ENCODE data around the gene PRPF31.
"Not testable (repeated sequence)": the region's sequence is repeated elsewhere in the genome, so short reads cannot be mapped to it uniquely, and the experiment has no call there.

PRPF31 gene

DNA sequence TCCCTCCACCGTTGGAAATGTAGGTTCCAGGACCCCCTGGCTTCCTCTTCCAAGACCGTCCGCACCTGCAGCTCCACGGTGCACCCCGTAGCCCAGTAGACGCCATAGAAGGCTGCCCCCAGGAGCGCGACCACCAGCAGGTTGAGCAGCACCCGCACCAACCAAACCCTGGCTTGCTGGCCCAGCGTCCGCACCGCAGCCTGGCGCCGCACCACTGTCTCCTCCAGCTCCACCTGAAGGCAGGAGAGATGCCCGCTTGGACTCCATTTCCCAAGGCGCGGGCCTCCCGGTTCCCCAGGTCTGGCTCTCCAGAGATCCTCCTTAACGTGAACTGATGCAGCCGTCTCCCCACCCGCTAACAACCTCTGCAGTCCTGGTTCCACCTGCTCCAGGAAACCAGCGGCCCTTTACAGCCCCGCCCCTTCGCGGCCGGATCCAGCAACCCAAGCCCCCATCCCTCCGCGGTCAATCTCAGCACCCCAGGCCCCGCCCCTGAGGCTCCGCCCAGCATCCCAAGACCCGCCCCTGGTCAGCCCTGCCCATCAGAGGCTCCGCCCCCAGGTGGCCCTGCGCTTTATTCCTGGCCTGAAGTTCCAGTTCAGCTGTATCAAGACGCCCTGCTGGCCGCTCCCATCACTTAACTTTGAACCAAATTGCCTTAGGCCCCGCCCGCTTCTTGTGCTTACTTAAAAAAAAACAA is 49.0 kb downstream of the PRPF31 start:
- no peak for DNase-seq (ENCODE audit: low spot score)

DNA sequence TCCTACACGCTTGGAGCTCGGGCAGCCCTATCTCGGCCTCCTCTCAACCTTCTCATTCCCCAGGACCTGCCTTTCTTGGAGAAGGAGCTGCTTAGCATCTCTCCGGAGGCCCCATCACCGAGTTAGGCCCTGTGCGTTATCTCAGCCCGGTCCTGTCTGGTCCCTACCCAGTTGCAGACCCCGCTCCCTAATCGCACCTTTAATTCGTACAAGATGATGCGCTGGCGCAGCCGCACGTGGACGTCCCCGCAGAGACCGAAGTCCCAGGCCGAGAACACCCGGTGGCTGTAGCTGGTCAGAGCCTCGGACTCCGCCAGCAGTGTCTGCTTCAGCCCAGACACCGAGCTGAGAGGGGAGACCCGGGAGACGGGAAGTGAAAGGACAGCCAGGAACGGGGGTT is 49.7 kb downstream of the PRPF31 start:
- no peak for DNase-seq (ENCODE audit: low spot score)

DNA sequence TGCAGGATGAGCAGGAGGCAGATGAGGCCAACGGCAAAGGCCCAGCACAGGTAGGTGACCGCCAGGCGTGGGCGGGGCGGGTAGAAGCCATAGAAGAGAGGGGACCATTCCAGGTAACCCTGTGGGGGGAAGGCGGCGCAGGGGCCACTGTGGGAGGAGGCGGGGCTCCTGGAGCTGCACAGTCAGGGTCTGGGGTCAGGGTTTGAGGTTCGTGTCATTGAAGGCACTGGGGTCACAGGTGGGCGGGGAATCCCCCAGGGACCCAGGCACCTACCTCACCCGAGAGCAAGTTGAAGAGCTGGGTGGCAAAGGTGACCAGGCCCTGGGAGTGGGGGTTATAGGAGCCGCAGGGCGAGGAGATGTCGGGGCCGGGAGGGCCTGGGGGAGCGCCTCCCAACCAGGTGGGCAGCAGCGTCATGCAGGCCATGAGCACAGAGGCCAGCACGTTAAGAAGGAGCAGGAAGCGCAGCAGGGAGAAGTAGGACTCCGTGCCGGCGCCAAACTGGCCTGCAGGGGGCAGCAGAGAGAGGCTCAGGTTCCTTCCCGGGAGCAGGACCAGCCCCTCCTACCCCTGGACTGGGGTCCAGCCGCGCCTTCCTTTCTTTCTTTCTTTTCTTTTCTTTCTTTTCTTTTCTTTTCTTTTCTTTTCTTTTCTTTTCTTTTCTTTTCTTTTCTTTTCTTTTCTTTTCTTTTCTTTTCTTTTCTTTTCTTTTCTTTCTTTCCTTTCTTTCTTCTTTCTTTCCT is 52.8 kb downstream of the PRPF31 start:
- DNase-seq (ENCODE audit: low spot score): peak; percentile 95

DNA sequence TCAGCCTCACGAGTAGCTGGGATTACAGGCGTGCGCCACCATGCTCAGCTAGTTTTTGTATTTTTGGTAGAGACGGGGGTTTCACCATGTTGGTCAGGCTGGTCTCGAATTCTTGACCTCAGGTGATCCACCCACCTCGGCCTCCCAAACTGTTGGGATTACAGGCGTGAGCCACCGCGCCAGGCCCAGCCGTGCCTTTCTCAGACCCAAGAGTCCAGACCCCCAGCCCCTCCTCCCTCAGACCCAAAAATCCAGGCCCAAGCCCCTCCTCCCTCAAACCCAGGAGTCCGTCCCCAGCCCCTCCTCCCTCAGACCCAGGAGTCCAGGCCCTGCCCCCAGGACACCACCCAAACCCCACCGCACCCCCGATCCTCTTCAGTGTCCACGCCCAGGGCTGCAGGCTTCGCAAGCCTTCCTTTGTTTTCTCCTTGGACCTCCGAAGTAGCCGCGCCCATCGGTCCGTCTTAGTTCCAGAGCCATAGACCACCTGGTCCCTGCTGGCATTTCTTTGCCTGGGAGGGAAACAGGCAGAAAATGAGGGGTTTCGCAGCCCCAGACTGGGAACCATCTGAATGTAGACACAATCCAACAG is 53.7 kb downstream of the PRPF31 start:
- no peak for DNase-seq (ENCODE audit: low spot score)

DNA sequence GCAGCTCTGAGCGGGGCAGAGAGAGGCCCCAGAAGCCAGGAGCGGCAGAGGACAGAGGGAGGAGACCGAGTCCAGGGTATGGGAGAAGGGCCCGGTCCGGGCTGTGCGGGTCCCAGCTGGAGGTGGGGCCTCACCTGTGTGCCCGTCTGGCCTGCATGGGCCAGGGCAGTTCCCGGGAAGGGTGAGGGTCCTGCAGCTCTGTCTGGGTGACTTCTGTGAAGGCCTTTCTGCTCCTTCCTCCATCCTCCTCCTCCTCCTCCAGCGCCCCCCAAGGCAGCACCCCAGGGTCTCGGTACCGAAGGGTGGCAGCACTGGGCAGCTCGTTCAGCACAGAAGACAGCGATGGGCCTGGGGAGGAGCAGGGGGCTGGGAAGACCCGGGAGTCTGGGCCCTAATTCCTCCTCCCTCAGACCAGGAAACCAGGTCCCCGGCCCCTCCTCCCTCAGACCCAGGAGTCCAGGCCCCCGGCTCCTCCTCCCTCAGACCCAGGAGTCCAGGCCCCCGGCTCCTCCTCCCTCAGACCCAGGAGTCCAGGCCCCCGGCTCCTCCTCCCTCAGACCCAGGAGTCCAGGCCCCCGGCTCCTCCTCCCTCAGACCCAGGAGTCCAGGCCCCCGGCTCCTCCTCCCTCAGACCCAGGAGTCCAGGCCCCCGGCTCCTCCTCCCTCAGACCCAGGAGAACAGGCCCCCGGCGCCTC is 56.3 kb downstream of the PRPF31 start:
- DNase-seq (ENCODE audit: low spot score): not testable (repeated sequence)

DNA sequence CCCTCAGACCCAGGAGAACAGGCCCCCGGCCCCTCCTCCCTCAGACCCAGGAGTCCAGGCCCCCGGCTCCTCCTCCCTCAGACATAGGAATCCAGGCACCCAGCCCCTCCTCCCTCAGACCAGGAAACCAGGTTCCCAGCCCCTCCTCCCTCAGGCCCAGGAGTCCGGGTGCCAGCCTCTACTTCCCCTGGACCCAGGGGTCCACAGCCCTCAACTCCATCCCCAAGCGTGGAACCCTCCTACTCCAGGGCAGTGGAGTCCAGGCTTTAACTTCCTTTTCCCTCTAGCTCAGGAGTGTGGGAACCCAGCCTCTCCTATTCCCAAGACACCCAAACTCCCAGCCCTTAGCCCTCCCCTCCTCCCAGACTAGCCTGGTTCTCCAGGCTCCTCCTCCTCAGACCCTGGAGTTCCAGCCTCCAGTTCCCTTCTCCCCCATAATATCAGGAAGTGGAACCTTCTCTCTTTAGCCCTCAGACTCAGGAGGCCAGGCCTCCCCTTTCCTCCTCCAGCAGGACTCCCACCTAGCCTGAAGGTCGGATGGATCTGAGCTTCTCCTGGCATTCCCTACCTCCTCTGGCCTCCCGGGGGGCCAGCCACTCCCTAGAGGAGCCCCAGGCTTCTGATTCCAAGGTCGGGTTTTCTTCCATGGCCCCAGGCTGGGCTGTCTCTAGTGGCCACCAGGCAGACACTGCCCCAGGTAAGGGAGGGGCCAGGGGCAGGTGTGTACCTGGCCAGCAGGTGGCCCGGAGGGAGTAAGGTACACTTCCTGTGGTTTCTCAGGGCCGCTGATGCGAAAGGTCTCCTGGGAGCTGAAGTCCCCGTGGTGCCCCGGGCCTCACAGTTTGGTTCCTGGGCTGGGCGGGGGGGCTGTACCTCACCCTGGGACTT is 57.2 kb downstream of the PRPF31 start, which contains the start of gene TMC4:
Gene TMC4 (minus strand): TSS at position 690 of the 888 bp plus-strand sequence. CDS start 43 bp downstream, at position 647.
- no peak for DNase-seq (ENCODE audit: low spot score)

DNA sequence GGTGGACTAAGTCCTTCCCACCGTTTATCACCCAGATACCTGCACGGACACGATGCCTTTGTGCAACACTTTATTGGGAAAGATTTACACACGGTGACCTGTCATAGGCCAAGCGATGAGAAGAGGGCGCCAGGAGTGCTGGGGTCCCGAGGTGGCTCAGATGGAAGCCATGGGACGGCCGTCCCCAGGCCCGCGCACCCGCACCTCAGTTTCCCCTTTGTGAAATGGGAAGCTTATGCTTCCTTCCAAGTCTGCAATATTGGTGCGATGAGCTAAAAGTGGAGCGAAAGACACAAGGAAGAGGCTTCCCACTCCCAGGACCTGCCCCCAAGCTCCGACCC is 57.8 kb downstream of the PRPF31 start:
- no peak for DNase-seq (ENCODE audit: low spot score)

DNA sequence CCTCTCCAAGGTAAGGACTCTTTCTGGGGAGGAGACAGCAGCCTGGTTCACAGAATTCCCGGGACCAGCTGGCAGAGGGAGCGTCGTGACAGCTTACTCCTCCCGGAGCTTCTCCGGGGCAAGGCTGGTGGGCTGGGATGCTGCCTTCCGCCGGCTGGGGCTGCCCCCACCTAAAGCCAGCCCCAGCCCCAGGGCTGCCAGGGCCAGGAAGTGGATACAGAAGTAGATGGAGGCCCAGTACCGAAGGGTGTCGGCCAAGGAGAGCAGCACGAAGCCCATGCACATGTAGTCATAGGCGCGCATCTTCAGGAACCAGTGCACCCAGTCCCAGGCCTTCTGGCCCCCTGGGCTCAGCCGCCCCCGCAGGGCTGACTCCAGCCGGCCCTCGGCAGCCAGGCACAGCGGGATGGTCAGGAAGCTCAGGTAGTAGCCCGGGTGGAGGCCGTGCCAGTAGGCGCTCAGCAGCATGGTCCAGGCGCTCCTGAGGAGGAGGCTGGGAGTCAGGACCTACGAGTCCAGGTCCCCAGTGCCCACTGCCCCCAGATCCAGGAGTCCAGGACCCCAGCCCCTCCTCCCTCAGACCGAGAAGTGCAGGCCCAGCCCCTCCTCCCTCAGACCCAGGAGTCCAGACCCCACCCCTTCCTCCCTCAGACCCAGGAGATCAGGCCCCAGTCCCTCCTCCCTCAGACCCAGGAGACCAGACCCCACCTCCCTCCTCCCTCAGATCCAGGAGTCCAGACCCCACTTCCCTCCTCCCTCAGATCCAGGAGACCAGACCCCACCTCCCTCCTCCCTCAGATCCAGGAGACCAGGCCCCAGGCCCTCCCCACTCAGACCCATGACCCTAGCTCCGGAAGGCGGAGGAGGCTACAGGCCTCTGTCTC is 58.6 kb downstream of the PRPF31 start:
- DNase-seq (ENCODE audit: low spot score): no peak

DNA sequence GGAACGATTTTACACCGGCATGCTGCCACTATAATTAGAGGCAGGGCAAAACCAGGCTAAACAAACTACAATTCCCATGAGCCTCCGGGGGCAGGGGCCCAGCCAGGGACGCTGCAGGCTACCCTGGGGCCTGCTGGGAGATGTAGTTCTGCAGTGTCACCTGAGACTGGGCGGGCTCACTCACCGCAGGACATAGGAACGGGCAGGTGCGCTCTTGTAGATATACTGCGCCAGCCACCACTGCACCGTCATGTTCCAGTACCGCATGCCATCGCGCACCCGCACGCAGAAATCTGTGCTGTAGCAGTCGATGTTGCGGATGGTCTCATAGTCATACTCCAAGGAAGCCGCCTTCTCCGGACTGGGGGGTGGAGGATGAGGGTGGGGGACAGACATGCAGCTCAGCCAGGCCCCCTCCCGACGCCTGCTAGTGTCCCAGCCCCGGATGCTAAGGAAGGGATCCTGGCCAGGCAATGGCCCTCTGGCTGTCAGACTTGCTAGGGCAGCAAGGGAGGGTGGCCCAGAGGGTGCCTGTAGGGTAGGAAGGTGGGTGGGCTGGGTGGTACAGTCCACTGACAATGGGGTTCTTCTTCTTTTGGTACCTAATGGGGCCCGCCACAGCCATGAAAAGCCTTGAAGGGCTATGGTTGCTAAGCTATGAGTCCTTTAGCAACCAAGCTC is 63.2 kb downstream of the PRPF31 start:
- DNase-seq (ENCODE audit: low spot score): peak; percentile 64

DNA sequence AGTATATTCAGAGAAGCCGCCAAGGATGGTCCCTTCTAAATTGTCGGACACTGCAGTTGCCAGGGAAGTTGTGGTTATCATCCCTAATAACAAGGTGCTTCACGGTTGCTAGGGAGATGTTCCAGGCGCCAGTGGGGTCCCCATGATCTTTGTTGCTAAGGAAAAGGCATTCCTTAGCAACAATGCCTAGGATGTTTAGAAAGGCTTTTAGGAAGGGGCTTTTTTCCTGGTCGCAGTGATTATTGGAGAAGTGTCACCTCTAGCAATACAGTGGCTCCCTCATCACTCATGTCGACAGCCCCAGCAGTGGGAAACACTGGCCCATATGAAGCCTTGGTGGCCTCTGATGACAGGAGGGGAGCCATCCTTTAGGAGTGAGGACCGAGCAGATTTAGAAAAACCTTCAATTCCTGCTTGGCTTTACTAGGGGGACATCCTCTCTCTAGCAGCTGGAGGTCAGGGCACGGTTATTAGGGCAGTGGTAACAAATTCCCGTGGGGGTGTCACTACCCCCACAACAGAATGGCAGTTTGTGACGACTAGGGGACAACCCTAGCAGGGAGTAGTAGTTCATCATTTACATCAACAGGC is 63.8 kb downstream of the PRPF31 start:
- DNase-seq (ENCODE audit: low spot score): no peak

DNA sequence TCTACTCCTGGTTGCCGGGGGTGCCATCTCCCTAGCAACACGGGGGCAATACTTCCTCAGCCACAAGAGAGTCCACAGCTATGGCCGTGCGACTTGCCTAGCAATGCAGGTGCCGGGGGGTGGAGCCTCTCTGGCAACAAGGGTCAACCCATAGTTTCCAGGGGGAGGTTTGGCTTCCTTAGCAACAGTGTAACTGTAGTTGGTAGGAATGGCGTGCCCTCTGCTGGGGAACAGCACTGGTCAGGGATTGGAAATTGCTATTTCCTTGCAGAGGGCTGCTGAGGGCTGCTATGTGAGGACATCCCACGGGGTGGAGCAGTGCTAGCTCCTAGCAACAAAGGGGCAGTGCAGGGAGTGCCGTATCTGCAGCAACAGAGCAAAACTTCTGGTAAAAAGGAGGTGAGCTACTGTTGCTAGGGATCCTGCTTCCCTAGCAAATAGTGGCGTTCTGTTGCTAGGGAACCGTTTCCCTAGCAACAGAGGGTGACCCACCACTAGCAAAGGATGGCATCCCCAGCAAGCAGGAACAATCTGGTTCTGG is 64.4 kb downstream of the PRPF31 start:
- peak; percentile 65 for DNase-seq (ENCODE audit: low spot score)

DNA sequence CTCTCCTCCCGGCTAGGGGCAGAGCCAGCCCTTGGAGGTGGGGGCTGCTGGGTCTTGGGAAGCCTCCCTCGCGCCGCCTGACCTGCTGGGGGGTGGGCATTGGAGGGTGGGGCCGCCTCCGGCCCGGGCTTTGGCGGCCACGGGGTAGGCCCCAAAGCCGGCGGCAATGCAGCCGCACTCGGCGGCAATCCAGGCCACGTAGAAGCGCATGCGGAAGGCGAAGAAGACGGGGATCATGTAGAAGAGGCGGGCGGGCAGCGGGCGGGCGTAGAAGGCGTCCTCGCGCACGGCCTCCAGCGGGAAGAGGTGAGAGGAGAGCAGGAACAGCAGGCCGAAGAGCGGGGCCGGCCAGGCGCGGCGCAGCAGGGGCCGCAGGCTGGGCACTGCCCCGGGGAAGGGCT is 65.1 kb downstream of the PRPF31 start:
- DNase-seq (ENCODE audit: low spot score): no peak
